Measurements from ENCODE around the gene CPT1B.
A peak's percentile ranks its signal among the peaks of the same experiment; 100 is the strongest.

The CPT1B gene

GRCh38 chr22:50571264-50572175, 6.7 kb downstream of the CPT1B start:
- H3K4me3 ChIP-seq (ENCODE audit: low read depth, low read length), result no peak overlapping the region

GRCh38 chr22:50570861-50571260, 7.4 kb downstream of the CPT1B start:
- no peak overlapping the region for H3K4me3 ChIP-seq (ENCODE audit: low read depth, low read length)

GRCh38 chr22:50569896-50570535, 8.2 kb downstream of the CPT1B start:
- no peak overlapping the region for H3K4me3 ChIP-seq (ENCODE audit: low read depth, low read length)

GRCh38 chr22:50569041-50569459, 9.2 kb downstream of the CPT1B start:
- no peak overlapping the region for H3K4me3 ChIP-seq (ENCODE audit: low read depth, low read length)

- no peak overlapping the region for H3K4me3 ChIP-seq (ENCODE audit: low read depth, low read length)
These were observed 9.6 kb downstream of the CPT1B start for GRCh38 chr22:50568626-50569025.

- H3K4me3 ChIP-seq (ENCODE audit: low read depth, low read length), result no peak overlapping the region
These were observed 10.4 kb downstream of the CPT1B start for GRCh38 chr22:50567721-50568252.

GRCh38 chr22:50564289-50564688, 13.9 kb downstream of the CPT1B start:
- H3K4me3 ChIP-seq (ENCODE audit: low read depth, low read length), result no peak overlapping the region

- H3K4me3 ChIP-seq (ENCODE audit: low read depth, low read length), result peak overlapping the region; percentile 65
These were observed 14.6 kb downstream of the CPT1B start for GRCh38 chr22:50563413-50564160.

GRCh38 chr22:50562523-50563412, 15.5 kb downstream of the CPT1B start, which contains the start of gene SYCE3:
TSS of gene SYCE3 (minus strand) at chr22:50562919. CDS start at chr22:50556405, 6,514 bp downstream.
- H3K4me3 ChIP-seq (ENCODE audit: low read depth, low read length), result peak within 1 kb of the TSS; percentile 65

- no peak overlapping the region for H3K4me3 ChIP-seq (ENCODE audit: low read depth, low read length)
These were observed 16.5 kb downstream of the CPT1B start for GRCh38 chr22:50561401-50562358.

- no peak overlapping the region for H3K4me3 ChIP-seq (ENCODE audit: low read depth, low read length)
These were observed 18.2 kb downstream of the CPT1B start for GRCh38 chr22:50560034-50560433.

- no peak overlapping the region for H3K4me3 ChIP-seq (ENCODE audit: low read depth, low read length)
These were observed 21.5 kb downstream of the CPT1B start for GRCh38 chr22:50556703-50557102.

- H3K4me3 ChIP-seq (ENCODE audit: low read depth, low read length), result no peak overlapping the region
These were observed 24.9 kb downstream of the CPT1B start for GRCh38 chr22:50553310-50553709.

- H3K4me3 ChIP-seq (ENCODE audit: low read depth, low read length), result no peak overlapping the region
These were observed 27.0 kb downstream of the CPT1B start for GRCh38 chr22:50551160-50551752.

- H3K4me3 ChIP-seq (ENCODE audit: low read depth, low read length), result no peak overlapping the region
These were observed 27.8 kb downstream of the CPT1B start for GRCh38 chr22:50550395-50550794.

GRCh38 chr22:50548921-50549790, 29.1 kb downstream of the CPT1B start:
- no peak overlapping the region for H3K4me3 ChIP-seq (ENCODE audit: low read depth, low read length)

- no peak overlapping the region for H3K4me3 ChIP-seq (ENCODE audit: low read depth, low read length)
These were observed 29.9 kb downstream of the CPT1B start for GRCh38 chr22:50548040-50548920.
